ACC112 (cell line): ENCODE data around the gene NYAP1.
"Not testable (repeated sequence)": the region's sequence is repeated elsewhere in the genome, so short reads cannot be mapped to it uniquely, and the experiment has no call there.

Experiments
- H2AFZ ChIP-seq: fragments of 200-600 bp; sonication (generic); one replicate; pipeline ENCODE4 v1.6.0; 2017; ENCODE audit warnings: antibody characterized with exemption, low read length; ENCODE audit not compliant: unreplicated experiment
- H3K27ac ChIP-seq: fragments of 200-600 bp; sonication (generic); 2 replicates; pipeline ENCODE4 v1.5.1; 2014; ENCODE audit warnings: low read depth, mild to moderate bottlenecking, antibody characterized with exemption, low read length, moderate library complexity
- H3K27me3 ChIP-seq: fragments of 200-600 bp; sonication (generic); 2 replicates; pipeline ENCODE4 v1.6.1; 2014; ENCODE audit warnings: mild to moderate bottlenecking, antibody characterized with exemption, low read length, moderate library complexity, mixed read lengths; ENCODE audit not compliant: insufficient read depth
- H3K36me3 ChIP-seq: fragments of 200-600 bp; sonication (generic); 2 replicates; pipeline ENCODE4 v1.6.1; 2016; ENCODE audit warnings: mild to moderate bottlenecking, antibody characterized with exemption, low read length, moderate library complexity, mixed read lengths; ENCODE audit not compliant: insufficient read depth
- H3K4me1 ChIP-seq: fragments of 200-600 bp; sonication (generic); one replicate; pipeline ENCODE4 v1.6.1; 2016; ENCODE audit warnings: low read length, mixed read lengths; ENCODE audit not compliant: insufficient read depth, unreplicated experiment, control insufficient read depth
- H3K4me3 ChIP-seq: fragments of 200-600 bp; sonication (generic); 2 replicates; pipeline ENCODE4 v1.5.1; 2014; ENCODE audit warnings: mild to moderate bottlenecking, low read depth, low read length
- H3K79me2 ChIP-seq: fragments of 200-600 bp; sonication (generic); one replicate; pipeline ENCODE4 v1.6.0; 2016; ENCODE audit warnings: low read length; ENCODE audit not compliant: control insufficient read depth, unreplicated experiment, insufficient read depth

NYAP1 gene

GRCh38 chr7:100483722-100484672, at the start of gene NYAP1:
NYAP1 (plus strand) TSS chr7:100483927; CDS start chr7:100485312, 1,385 bp downstream.
- peak within 1 kb of the TSS; percentile 81 for H3K4me3 ChIP-seq
- peak within 1 kb of the TSS; percentile 91 for H2AFZ ChIP-seq
- peaks cover 5% of the 10 kb centered on the region for H3K79me2 ChIP-seq
- H3K27ac ChIP-seq: peak within 1 kb of the TSS; percentile 44; the same call in 1 of the 2 replicates
- peaks cover 24% of the 10 kb centered on the region for H3K4me1 ChIP-seq
- no peaks in the 10 kb centered on the region for H3K36me3 ChIP-seq
- H3K27me3 ChIP-seq: no peaks in the 10 kb centered on the region

DNA sequence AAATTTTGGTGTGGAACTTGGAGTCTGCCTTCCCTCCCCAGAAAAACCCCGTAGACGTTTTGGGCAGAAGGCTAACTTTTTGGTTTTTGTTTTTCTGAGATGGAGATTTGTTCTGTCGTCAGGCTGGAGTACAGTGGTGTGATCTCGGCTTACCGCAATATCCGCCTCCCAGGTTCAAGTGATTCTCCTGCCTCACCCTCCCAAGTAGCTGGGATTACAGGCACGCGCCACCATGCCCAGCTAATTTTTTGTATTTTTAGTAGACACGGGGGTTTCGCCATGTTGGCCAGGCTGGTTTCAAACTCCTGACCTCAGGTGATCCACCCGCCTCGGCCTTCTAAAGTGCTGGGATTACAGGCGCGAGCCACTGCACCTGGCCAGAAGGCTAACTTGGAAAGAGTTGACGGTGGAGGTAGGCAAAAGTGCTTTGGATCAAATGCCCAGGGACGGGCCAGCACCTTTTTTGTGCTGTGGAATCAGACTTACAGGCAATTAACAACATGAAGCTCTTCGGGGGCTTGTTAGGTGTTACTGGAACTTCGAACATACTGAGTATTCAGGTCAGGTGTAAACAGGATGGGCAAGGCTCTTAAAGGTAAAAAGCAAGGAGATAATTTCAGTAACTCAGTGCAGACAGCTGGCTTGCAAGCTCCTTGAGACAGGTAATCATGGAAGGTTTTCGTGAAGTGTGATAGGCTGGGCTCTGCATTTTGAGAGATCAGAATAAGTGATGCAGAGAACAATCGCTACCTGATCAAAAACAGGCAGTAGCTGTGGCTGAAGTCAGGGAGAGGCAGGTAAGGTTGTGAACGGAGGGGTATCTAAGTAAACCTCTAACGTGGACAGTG, 49.2 kb upstream of the NYAP1 start:
- Histone ChIP-seq H3K4me1 (peaks cover 26% of the 10 kb centered on the region), H3K27me3 (no peaks in the 10 kb centered on the region), H3K79me2 (peaks cover 44% of the 10 kb centered on the region), H3K4me3 (peak overlapping the region; percentile 88), H3K36me3 (0 out of 2 replicates have a peak, but pooled peaks cover 8% of the 10 kb centered on the region), H3K27ac (no peak overlapping the region), H2AFZ (no peak overlapping the region)

DNA sequence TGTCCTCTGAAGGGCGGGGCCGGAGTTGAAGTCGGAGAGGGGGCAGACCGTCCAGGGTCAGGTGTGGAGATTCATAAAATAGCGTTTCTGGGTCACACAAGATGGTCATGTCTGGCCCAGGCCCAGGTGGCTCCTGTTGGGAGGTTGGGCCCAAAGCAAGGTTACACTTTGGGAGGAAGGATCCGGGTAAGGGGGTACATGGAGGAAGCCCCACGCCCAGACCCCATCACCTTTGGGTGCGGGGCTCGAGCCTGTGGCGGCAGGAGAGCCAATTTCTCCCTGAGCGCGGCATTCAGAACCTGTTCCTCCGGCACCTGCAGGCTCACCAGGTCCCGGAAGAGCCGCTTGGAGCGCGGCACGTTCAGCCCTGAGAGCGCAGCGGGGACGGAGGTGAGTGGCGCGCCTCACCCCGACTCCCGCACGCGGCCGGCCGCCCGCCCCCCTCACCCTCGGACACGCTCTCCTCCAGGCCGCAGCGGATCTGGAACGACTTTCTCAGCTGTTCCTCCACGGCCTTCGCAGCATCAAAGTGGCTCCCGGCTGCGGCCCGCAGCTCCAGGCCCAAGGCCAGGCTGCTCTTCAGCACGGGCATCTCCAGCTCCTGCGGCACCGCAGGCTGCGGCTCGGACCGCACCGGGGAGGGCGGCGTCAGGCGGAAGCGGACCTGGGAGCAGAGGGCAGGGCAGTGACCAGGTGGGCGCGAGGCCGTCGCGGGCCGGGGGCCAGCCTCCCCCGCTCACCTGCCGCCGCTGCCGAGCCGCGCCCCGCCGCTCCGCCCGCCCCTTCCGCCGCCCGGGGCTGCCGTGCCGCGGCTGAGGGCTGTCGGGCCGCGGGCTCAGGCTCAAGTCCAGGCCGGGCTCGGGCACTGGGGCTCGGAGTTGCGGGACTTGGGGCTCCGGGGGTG, 48.1 kb upstream of the NYAP1 start:
- H3K4me1 ChIP-seq: peaks cover 26% of the 10 kb centered on the region
- no peak overlapping the region for H2AFZ ChIP-seq
- no peaks in the 10 kb centered on the region for H3K27me3 ChIP-seq
- H3K79me2 ChIP-seq: peaks cover 35% of the 10 kb centered on the region
- peak overlapping the region; percentile 88 for H3K4me3 ChIP-seq
- 0 out of 2 replicates have a peak, but pooled peaks cover 8% of the 10 kb centered on the region for H3K36me3 ChIP-seq
- H3K27ac ChIP-seq: peak overlapping the region; percentile 74

DNA sequence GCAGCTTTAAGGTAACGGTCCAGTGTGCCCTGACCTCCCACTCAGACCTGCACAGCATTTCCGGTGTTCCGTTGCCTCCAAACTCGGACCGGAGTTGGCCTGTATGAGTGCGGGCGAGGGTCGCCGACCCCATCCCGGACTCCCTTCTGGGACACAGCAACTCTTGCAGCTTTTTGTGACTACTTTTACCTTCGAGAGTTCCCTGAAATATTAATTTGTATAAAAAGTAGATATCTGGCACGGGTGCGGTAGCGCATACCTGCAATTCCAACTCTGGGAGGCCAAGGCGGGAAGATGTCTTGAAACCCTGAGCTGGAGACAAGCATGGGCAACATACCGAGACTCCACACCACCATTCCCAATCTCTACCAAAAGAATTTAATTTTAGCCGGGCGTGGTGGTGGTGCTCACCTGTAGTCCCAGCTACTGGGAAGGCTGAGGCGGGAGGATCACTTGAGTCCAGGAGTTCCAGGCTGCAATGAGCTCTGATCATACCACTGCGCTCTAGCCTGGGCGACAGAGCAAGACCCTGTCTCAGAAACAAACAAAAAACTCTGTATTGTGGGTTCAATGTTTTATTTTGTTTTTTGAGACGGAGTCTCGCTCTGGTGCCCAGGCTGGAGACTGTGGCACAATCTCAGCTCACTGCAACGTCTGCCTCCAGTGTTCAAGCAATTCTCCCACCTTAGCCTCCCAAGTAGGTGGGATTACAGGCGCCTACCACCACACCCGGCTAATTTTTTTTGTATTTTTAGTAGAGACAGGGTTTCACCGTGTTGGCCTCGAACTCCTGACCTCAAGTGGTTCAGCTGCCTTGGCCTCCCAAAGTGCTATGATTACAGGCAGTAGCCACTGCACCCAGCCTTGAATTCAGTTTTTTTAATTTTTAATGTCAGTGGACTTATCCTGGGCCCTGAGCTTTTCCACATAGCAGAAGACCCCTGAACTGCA, 46.3 kb upstream of the NYAP1 start:
- no peaks in the 10 kb centered on the region for H3K27me3 ChIP-seq
- H2AFZ ChIP-seq: no peak overlapping the region
- peaks cover 17% of the 10 kb centered on the region for H3K79me2 ChIP-seq
- H3K36me3 ChIP-seq: 0 out of 2 replicates have a peak, but pooled peaks cover 8% of the 10 kb centered on the region
- peaks cover 8% of the 10 kb centered on the region for H3K4me1 ChIP-seq
- H3K27ac ChIP-seq: no peak overlapping the region
- H3K4me3 ChIP-seq: no peak overlapping the region

GRCh38 chr7:100438172-100438571, 45.6 kb upstream of the NYAP1 start:
- H3K79me2 ChIP-seq: peaks cover 15% of the 10 kb centered on the region
- H3K27ac ChIP-seq: no peak overlapping the region
- H3K27me3 ChIP-seq: no peaks in the 10 kb centered on the region
- peaks cover 6% of the 10 kb centered on the region for H3K4me1 ChIP-seq
- no peak overlapping the region for H3K4me3 ChIP-seq
- no peak overlapping the region for H2AFZ ChIP-seq
- 0 out of 2 replicates have a peak, but pooled peaks cover 8% of the 10 kb centered on the region for H3K36me3 ChIP-seq

GRCh38 chr7:100438731-100439130, 45.0 kb upstream of the NYAP1 start:
- H2AFZ ChIP-seq, H3K27ac ChIP-seq: not testable (repeated sequence)

DNA sequence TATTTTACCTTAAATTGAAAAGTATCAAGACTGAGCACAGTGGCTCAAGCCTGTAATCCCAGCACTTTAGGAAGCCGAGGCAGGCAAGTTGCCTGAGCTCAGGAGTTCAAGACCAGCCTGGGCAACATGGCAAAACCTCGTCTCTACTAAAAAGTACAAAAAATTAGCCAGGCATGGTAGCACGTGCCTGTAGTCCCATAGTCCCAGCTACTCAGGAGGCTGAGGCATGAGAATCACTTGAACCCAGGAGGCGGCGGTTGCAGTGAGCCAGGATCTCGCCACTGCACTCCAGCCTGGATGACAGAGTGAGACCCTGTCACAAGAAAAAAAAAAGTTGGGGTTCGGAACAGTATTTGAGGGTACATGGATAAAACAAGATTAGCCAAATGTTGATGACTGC, 44.5 kb upstream of the NYAP1 start:
- not testable (repeated sequence) for H3K4me3 ChIP-seq, H3K36me3 ChIP-seq, H3K27me3 ChIP-seq, H2AFZ ChIP-seq
- Histone ChIP-seq H3K27ac (peak overlapping the region; percentile 80), H3K4me1 (peaks cover 14% of the 10 kb centered on the region), H3K79me2 (peaks cover 11% of the 10 kb centered on the region)

More at GRCh38 chr7:100438731-100439130, 45.0 kb upstream of the NYAP1 start:
- not testable (repeated sequence) for H3K27me3 ChIP-seq, H3K4me3 ChIP-seq, H3K36me3 ChIP-seq, H3K4me1 ChIP-seq
- peaks cover 15% of the 10 kb centered on the region for H3K79me2 ChIP-seq

DNA sequence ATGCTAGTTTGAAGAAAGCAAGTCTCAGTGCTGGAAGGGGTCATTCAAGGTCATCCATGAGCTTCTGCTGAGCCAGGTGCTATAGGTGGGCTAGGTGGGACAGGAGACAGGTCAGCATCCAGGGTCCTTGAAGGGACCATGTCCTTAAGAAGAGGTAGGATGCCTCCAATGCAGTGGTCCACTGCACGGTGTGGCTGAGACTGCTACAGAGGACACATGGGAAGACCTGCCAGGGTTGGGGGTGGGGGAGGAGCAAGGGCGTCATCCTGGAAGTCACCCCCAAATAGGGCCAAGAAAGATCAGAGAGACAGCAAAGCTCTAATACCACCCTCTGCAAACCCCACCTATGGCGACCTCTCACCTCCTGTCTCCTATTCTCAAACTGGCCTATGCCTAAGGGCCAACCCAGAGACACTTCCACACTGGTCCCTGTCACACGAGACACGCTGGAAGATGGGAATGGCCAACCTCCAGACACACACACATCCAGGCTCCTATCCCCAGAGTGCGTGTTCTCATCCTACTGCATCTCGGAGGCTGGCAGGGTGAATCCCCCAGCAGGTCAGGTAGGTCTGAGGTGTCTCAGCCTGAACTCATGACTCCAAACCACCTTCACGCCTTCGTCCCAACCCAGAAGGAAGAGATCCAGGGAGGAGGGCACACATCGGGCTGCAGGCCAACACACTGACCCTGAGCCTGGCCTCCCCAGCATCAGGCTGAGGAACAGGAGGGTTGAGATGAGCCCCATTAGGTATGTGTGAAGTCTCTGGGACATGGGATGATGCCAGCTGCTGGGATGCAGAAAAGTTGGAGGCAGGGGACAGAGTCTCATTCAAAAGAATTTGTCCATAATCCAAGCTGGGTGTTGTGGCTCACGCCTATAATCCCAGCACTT, 41.8 kb upstream of the NYAP1 start:
- no peak overlapping the region for H3K4me3 ChIP-seq
- H3K27ac ChIP-seq: no peak overlapping the region
- no peaks in the 10 kb centered on the region for H3K79me2 ChIP-seq
- no peaks in the 10 kb centered on the region for H3K36me3 ChIP-seq
- H3K4me1 ChIP-seq: peaks cover 30% of the 10 kb centered on the region
- no peaks in the 10 kb centered on the region for H3K27me3 ChIP-seq
- no peak overlapping the region for H2AFZ ChIP-seq
